GM19438 (cell line): ENCODE results near the gene VAMP4.
A peak's percentile ranks its signal among the peaks of the same experiment; 100 is the strongest.
"Not testable (repeated sequence)": the region's sequence is repeated elsewhere in the genome, so short reads cannot be mapped to it uniquely, and the experiment has no call there.

Experiments
- ATAC-seq: cut with Tn5 transposase; IDR thresholded peaks from one replicate; pipeline ENCODE4 v1.9.1; 2021; ENCODE audit warnings: low read depth; ENCODE audit not compliant: unreplicated experiment

The VAMP4 gene

GRCh38 chr1:171707583-171707982 lies 34.3 kb downstream of the VAMP4 start:
- no peak for ATAC-seq

GRCh38 chr1:171702598-171702997 lies 39.3 kb downstream of the VAMP4 start:
- ATAC-seq = no peak

- ATAC-seq = no peak
These were observed 42.3 kb downstream of the VAMP4 start for GRCh38 chr1:171699531-171699930.

GRCh38 chr1:171695772-171696171 lies 46.1 kb downstream of the VAMP4 start:
- ATAC-seq = not testable (repeated sequence)

GRCh38 chr1:171693541-171693940 lies 48.3 kb downstream of the VAMP4 start:
- ATAC-seq = not testable (repeated sequence)

- no peak for ATAC-seq
These were observed 58.0 kb downstream of the VAMP4 start for GRCh38 chr1:171683870-171684269.

GRCh38 chr1:171680339-171680738 lies 61.5 kb downstream of the VAMP4 start:
- no peak for ATAC-seq

- ATAC-seq = no peak
These were observed 65.0 kb downstream of the VAMP4 start for GRCh38 chr1:171676823-171677222.

- ATAC-seq = no peak
These were observed 67.1 kb downstream of the VAMP4 start for GRCh38 chr1:171674431-171675405.

GRCh38 chr1:171670739-171671138 lies 71.1 kb downstream of the VAMP4 start:
- no peak for ATAC-seq

- ATAC-seq = no peak
These were observed 73.5 kb downstream of the VAMP4 start for GRCh38 chr1:171668372-171668771.

- no peak for ATAC-seq
These were observed 75.6 kb downstream of the VAMP4 start for GRCh38 chr1:171666114-171666769.

- no peak for ATAC-seq
These were observed 76.9 kb downstream of the VAMP4 start for GRCh38 chr1:171664976-171665375.

- no peak for ATAC-seq
These were observed 77.8 kb downstream of the VAMP4 start for GRCh38 chr1:171663854-171664575.

GRCh38 chr1:171663036-171663853 lies 78.6 kb downstream of the VAMP4 start:
- no peak for ATAC-seq

GRCh38 chr1:171661076-171661650 lies 80.7 kb downstream of the VAMP4 start:
- no peak for ATAC-seq

GRCh38 chr1:171656206-171656605 lies 85.7 kb downstream of the VAMP4 start:
- ATAC-seq = not testable (repeated sequence)

- ATAC-seq = no peak
These were observed 86.1 kb downstream of the VAMP4 start for GRCh38 chr1:171655746-171656116.

GRCh38 chr1:171654942-171655745 lies 86.7 kb downstream of the VAMP4 start:
- peak; percentile 83 for ATAC-seq
